Natural killer cell treated with Interleukin-12 subunit alpha and Interleukin-12 subunit beta and Interleukin-15 and Interleukin-18, amount 100 ng/mL, for 72 hours (primary cell): ENCODE data around the gene FIG4. TPM values are rescaled to one million over a fixed set of nuclear protein-coding genes. Genes with fewer than 3 reads are reported as not detected.
"Not testable (repeated sequence)": the region's sequence is repeated elsewhere in the genome, so short reads cannot be mapped to it uniquely, and the experiment has no call there.

Experiments used
- ATAC-seq, 2 donors: fragments of 150-1000 bp; cut with Tn5 transposase in 1 of 2; sonication (Bioruptor Pico), chemical (Tn5 transposase) in 1 of 2; 2 replicates each; pipeline ENCODE4 v1.10.0; 2021
- DNase-seq: peaks from one replicate; pipeline ENCODE4 v3.0.0; 2022; ENCODE audit warnings: low spot score
- H3K27ac Mint-ChIP-seq, 2 donors: 1 replicate in 1 of 2; 2 replicates in 1 of 2; pipeline ENCODE4 v1.8.0; 2022; ENCODE audit warnings: mixed read lengths in 2 of 2, mild to moderate bottlenecking in 1 of 2, moderate library complexity in 1 of 2
- H3K27me3 Mint-ChIP-seq, 2 donors: 1 replicate in 1 of 2; 2 replicates in 1 of 2; pipeline ENCODE4 v1.8.0; 2022; ENCODE audit warnings: mixed read lengths in 2 of 2
- H3K36me3 Mint-ChIP-seq: one replicate; pipeline ENCODE4 v1.8.0; 2022; ENCODE audit warnings: mixed read lengths
- H3K4me1 Mint-ChIP-seq, 2 donors: 1 replicate in 1 of 2; 2 replicates in 1 of 2; pipeline ENCODE4 v1.8.0; 2022; ENCODE audit warnings: low read depth in 2 of 2, mixed read lengths in 2 of 2, mild to moderate bottlenecking in 1 of 2
- H3K4me3 Mint-ChIP-seq: one replicate; pipeline ENCODE4 v1.8.0; 2022; ENCODE audit warnings: mixed read lengths
- H3K9me3 Mint-ChIP-seq: 2 replicates; pipeline ENCODE4 v1.8.0; 2022; ENCODE audit warnings: mixed read lengths
- total RNA-seq, 2 donors: library from RNA; stranded (reverse); gene quantifications; one replicate each; pipeline ENCODE4 v1.2.3, GENCODE V29; 2022

The FIG4 gene
- total RNA-seq, 2 donors from 2014 or later = 9.4 to 19.4 TPM

DNA sequence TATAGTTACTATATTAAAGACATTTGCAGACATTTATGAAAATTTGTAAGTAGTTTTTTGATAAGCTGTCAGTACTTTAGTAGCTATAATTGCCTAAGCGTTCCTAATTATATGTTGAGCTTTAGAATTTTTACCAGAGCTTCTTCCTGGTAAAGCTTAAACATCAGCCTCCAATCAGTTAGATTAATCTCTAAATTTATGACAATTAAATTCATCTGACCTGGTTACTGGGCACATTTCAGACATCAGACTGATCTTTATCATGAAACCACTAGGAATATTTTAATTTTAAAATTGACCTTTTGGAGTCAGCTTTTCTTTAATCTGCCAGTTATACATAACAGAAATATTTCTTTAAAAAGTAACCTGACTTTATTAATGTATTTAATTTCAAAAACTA is 23.5 kb downstream of the FIG4 start:
- Mint-ChIP-seq H3K27ac (no peak overlapping the region), H3K27me3 (no peaks in the 10 kb centered on the region), H3K4me1 (peaks cover 27 to 39% of the 10 kb centered on the region in 2 donors), H3K36me3 (peaks cover 9% of the 10 kb centered on the region), H3K4me3 (no peak overlapping the region), H3K9me3 (no peaks in the 10 kb centered on the region)
- no peak for DNase-seq
- no peak for ATAC-seq

DNA sequence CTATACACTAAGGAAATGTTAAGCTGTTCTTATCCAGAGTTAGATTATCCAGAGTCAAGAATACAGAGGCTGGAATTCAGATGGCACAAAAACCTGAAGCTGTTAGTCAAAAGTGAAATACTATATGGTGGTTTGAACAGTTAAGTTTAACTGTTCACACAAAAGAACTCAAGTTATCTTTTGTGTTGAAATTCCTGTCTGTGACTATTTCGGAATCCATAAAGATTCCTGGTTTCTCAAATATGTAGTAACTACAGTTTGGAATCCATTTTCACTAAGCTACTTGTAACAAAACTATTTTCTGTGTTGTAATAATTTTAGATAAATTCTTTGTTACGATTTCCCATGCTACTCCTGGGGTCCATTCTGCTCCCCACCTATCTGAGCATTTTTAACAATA is 24.5 kb downstream of the FIG4 start:
- H3K4me1 Mint-ChIP-seq = peaks cover 20 to 31% of the 10 kb centered on the region in 2 donors
- no peak overlapping the region for H3K4me3 Mint-ChIP-seq
- no peak overlapping the region for H3K27ac Mint-ChIP-seq
- no peaks in the 10 kb centered on the region for H3K27me3 Mint-ChIP-seq
- no peak for DNase-seq
- ATAC-seq = no peak
- H3K9me3 Mint-ChIP-seq = no peaks in the 10 kb centered on the region
- H3K36me3 Mint-ChIP-seq = no peaks in the 10 kb centered on the region

DNA sequence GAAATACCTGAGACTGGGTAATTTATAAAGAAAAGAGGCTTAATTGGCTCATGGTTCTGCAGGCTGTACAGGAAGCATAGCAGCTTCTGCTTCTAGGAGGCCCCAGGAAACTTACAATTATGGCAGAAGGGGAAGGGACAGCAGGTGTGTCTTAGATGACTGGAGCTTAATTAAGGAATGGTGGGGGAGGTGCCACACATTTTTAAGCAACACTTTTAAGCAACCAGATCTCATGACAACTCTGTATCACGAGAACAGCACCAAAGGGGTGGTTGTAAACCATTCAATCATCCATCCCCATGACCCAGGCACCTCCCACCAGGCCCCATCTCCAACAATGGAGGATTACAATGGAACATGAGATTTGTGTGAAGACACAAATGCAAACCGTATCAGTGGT is 26.9 kb downstream of the FIG4 start:
- H3K27ac Mint-ChIP-seq = no peak overlapping the region
- peaks cover 4 to 15% of the 10 kb centered on the region in 2 donors for H3K4me1 Mint-ChIP-seq
- H3K9me3 Mint-ChIP-seq = no peaks in the 10 kb centered on the region
- DNase-seq (no peak), ATAC-seq (no peak)
- no peaks in the 10 kb centered on the region for H3K36me3 Mint-ChIP-seq
- no peak overlapping the region for H3K4me3 Mint-ChIP-seq
- no peaks in the 10 kb centered on the region for H3K27me3 Mint-ChIP-seq

GRCh38 chr6:109718991-109719390 is 27.9 kb downstream of the FIG4 start:
- no peak for ATAC-seq
- H3K27ac Mint-ChIP-seq = no peak overlapping the region
- H3K27me3 Mint-ChIP-seq = no peaks in the 10 kb centered on the region
- peaks cover 0 to 9% of the 10 kb centered on the region in 2 donors for H3K4me1 Mint-ChIP-seq
- no peaks in the 10 kb centered on the region for H3K9me3 Mint-ChIP-seq
- H3K36me3 Mint-ChIP-seq = no peaks in the 10 kb centered on the region
- H3K4me3 Mint-ChIP-seq = no peak overlapping the region
- DNase-seq = no peak

GRCh38 chr6:109720311-109720710 is 29.2 kb downstream of the FIG4 start:
- Mint-ChIP-seq H3K36me3 (peaks cover 3% of the 10 kb centered on the region), H3K9me3 (no peaks in the 10 kb centered on the region), H3K27me3 (no peaks in the 10 kb centered on the region), H3K4me1 (peaks cover 0 to 8% of the 10 kb centered on the region in 2 donors), H3K4me3 (no peak overlapping the region), H3K27ac (no peak overlapping the region)
- ATAC-seq = no peak
- DNase-seq = no peak

DNA sequence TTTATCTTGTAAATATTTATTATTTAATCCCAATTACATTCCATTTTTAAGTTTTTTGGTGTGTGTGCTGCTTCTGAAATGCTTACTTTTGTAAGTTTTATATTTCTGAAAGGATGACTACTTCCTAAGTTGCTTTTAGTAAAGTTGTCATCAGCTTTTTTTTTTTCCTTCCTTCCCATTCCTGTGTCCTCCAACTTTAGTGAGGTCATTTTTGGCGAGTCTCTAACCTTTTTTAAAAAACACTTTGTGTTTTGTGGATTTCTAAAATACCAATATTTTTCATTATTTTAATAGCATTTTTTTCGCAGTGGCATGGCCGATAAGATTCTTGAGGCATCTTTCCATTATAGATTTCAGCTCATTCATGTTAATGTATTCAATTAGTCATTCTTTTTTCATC is 30.9 kb downstream of the FIG4 start:
- ATAC-seq = no peak
- H3K4me3 Mint-ChIP-seq = no peak overlapping the region
- no peak overlapping the region for H3K27ac Mint-ChIP-seq
- H3K36me3 Mint-ChIP-seq = peaks cover 18% of the 10 kb centered on the region
- peaks cover 0 to 13% of the 10 kb centered on the region in 2 donors for H3K4me1 Mint-ChIP-seq
- DNase-seq = no peak
- no peaks in the 10 kb centered on the region for H3K27me3 Mint-ChIP-seq
- no peaks in the 10 kb centered on the region for H3K9me3 Mint-ChIP-seq

DNA sequence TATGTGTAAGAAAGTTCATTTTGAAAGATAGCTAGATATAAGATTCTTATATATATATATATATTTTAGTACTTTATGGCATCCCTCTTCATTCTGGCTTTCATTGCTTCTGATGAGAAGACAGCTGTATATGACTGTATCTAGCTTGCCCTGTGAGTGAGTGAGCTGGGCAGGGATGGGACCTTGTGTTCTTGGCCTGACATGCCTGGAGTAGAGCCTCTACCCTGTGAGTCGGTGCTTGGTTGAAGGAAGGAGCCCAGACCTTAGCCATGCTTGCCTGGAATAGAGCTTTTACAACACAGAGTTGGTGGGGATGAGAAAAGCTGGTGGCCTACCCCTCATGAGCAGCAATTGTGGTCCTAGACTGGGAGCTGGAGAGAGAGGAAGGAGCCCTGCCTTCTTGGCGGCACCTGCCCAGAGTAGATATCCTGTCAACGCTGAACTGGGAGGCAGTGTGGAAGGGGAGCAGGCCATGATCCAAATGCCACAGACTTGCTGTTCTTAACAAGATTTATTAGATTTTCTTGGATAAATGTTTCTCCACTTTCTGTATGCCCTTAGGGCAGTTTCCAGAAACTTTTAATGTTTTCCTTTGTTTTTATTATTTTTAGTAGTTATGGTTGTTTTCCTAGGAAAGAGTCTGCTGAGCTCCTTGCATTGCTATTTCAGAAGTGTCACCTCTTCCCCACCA is 31.6 kb downstream of the FIG4 start:
- H3K36me3 Mint-ChIP-seq = peaks cover 18% of the 10 kb centered on the region

DNA sequence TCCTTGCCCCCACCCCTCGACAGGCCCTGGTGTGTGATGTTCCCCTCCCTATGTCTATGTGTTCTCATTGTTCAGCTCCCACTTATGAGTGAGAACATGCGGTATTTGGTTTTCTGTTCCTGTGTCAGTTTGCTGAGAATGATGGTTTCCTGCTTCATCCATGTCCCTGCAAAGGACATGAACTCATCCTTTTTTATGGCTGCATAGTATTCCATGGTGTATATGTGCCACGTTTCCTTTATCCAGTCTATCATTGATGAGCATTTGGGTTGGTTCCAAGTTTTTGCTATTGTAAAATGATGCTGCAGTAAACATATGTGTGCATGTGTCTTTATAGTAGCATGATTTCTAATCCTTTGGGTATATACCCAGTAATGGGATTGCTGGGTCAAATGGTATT is 34.2 kb downstream of the FIG4 start:
- H3K36me3 Mint-ChIP-seq = peaks cover 18% of the 10 kb centered on the region
- not testable (repeated sequence) for ATAC-seq, H3K9me3 Mint-ChIP-seq, DNase-seq, H3K27ac Mint-ChIP-seq, H3K27me3 Mint-ChIP-seq, H3K4me3 Mint-ChIP-seq
- peaks cover 0 to 13% of the 10 kb centered on the region in 2 donors for H3K4me1 Mint-ChIP-seq

More for the DNA sequence above, 31.6 kb downstream of the FIG4 start:
- Mint-ChIP-seq H3K27ac (no peak overlapping the region), H3K27me3 (no peaks in the 10 kb centered on the region), H3K9me3 (no peaks in the 10 kb centered on the region), H3K4me1 (peaks cover 0 to 13% of the 10 kb centered on the region in 2 donors), H3K4me3 (no peak overlapping the region)
- ATAC-seq (no peak), DNase-seq (no peak)

DNA sequence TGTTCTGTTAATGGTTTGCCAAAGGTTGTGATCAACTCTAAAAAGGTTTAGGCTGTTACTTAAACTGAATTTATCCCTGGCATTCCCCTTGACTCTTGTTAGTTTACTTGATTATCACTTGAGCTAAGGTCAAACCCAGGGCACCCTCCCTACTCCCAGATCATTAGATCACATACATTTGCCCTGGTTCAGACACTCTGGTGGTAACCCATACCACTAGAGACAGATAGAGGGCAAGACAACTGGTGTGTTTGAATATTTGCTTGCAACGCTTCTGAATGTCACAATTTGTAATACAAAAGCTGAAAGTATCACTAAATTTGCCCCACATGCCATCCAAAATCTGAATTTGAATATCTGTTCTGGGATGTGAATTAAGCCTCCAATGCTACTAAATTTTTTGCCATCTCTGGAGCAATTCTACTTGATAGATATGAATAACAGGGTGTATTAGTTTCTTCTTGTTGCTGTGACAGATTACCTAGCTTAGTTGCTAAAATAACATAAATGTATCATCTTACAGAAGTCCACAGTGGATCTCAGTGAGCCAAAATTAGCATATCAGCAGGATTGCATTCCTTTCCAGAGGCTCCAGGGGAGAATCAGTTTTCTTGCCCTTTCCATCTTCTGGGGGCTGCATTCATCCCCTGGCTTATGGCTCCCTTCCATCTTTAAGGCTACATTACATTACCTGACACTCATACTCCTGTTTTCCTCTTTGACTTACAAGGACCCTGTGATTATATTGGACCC is 45.4 kb downstream of the FIG4 start:
- no peak for ATAC-seq
- Mint-ChIP-seq H3K27me3 (no peaks in the 10 kb centered on the region), H3K4me3 (no peak overlapping the region), H3K4me1 (peaks cover 4 to 12% of the 10 kb centered on the region in 2 donors), H3K27ac (no peak overlapping the region), H3K36me3 (peaks cover 18% of the 10 kb centered on the region), H3K9me3 (peaks cover 3% of the 10 kb centered on the region)
- no peak for DNase-seq

- no peak for ATAC-seq
- DNase-seq = no peak
- peaks cover 18% of the 10 kb centered on the region for H3K36me3 Mint-ChIP-seq
- H3K27me3 Mint-ChIP-seq = no peaks in the 10 kb centered on the region
- H3K27ac Mint-ChIP-seq = no peak overlapping the region
- H3K4me1 Mint-ChIP-seq = peaks cover 4 to 12% of the 10 kb centered on the region in 2 donors
- no peak overlapping the region for H3K4me3 Mint-ChIP-seq
- H3K9me3 Mint-ChIP-seq = peaks cover 3% of the 10 kb centered on the region
Measured at GRCh38 chr6:109738255-109738654, 47.2 kb downstream of the FIG4 start.

- Mint-ChIP-seq H3K27ac (no peak overlapping the region), H3K27me3 (no peaks in the 10 kb centered on the region), H3K36me3 (peaks cover 18% of the 10 kb centered on the region), H3K9me3 (peaks cover 3% of the 10 kb centered on the region), H3K4me3 (no peak overlapping the region), H3K4me1 (peaks cover 4 to 12% of the 10 kb centered on the region in 2 donors)
- no peak for ATAC-seq
- DNase-seq = no peak
Measured at GRCh38 chr6:109738667-109739066, 47.6 kb downstream of the FIG4 start.

GRCh38 chr6:109739686-109740085 is 48.6 kb downstream of the FIG4 start:
- H3K4me1 Mint-ChIP-seq = peaks cover 4 to 12% of the 10 kb centered on the region in 2 donors
- no peak overlapping the region for H3K27ac Mint-ChIP-seq
- DNase-seq (no peak), ATAC-seq (no peak)
- H3K9me3 Mint-ChIP-seq = peaks cover 3% of the 10 kb centered on the region
- no peak overlapping the region for H3K4me3 Mint-ChIP-seq
- H3K36me3 Mint-ChIP-seq = peaks cover 23% of the 10 kb centered on the region
- H3K27me3 Mint-ChIP-seq = no peaks in the 10 kb centered on the region

DNA sequence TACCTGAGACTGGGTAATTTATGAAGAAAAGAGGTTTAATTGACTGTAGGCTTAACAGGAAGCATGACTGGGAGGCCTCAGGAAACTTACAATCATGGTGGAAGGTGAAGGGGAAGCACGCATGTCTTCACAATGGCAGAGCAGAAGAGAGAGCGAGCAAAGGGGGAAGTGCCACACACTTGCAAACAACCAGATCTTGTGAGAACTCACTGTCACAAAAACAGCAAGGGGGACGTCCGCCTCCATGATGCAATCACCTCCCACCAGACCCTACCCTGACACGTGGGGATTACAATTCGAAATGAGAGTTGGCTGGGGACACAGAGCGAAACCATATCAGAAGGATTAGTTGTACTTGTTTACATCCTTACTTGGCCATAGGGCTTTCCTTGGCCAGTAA is 49.7 kb downstream of the FIG4 start:
- DNase-seq (peak; percentile 64), ATAC-seq (peak in 1 of 2 donors; percentile 78)
- Mint-ChIP-seq H3K27me3 (no peaks in the 10 kb centered on the region), H3K27ac (peak overlapping the region in 1 of 2 donors; percentile 60), H3K9me3 (peaks cover 3% of the 10 kb centered on the region), H3K4me1 (peaks cover 4 to 12% of the 10 kb centered on the region in 2 donors), H3K36me3 (peaks cover 17% of the 10 kb centered on the region), H3K4me3 (no peak overlapping the region)

GRCh38 chr6:109743739-109744138 is 52.6 kb downstream of the FIG4 start:
- peaks cover 12% of the 10 kb centered on the region for H3K36me3 Mint-ChIP-seq
- H3K9me3 Mint-ChIP-seq = peaks cover 3% of the 10 kb centered on the region
- no peak overlapping the region for H3K4me3 Mint-ChIP-seq
- DNase-seq (no peak), ATAC-seq (no peak)
- peaks cover 4 to 10% of the 10 kb centered on the region in 2 donors for H3K4me1 Mint-ChIP-seq
- no peaks in the 10 kb centered on the region for H3K27me3 Mint-ChIP-seq
- H3K27ac Mint-ChIP-seq = no peak overlapping the region
